ENCODE results near the gene ZXDC. TPM values are rescaled to one million over a fixed set of nuclear protein-coding genes. Genes with fewer than 3 reads are reported as not detected.

Gene ZXDC
- total RNA-seq, 1 experiment from 2014 or later: 28.3 TPM

DNA sequence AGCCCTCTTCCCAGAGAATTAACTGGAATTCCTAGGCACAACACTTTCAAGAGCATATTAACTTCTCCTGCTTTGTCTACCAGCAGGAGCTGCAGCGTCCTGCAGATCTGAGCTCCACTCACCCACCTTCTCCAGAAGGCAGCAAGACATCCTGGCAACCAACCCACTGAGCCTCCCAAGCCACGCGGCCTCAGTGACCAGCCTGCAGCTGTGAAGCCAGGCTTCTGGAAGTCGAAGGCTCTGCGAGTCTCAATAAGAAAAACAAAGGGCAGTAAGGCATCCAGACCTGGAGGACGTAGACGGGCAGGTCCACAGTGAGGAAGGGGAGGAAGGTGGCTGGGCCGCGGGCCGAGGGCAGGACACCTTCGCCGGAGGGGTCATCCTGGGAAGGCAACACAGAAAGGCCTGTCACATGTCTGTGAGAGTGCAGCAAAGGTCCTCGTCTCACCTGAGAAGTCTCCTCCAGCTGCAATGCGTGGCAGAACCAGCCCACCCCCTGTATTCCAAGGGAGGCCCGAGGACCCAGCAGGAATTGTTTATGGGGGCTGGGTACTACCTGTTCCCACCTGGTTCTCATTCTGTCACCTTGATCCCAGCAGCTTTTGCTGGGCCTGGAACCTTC is 36.2 kb downstream of the ZXDC start:
- Histone ChIP-seq H3K56ac (ENCODE audit: insufficient read length, low read depth, low read length) (no peak overlapping the region), H4K8ac (replicated peaks; ENCODE audit: insufficient read length, low read depth, low read length) (no peak overlapping the region), H3K9ac (ENCODE audit: extremely low read depth, insufficient read length, low read length) (no peak overlapping the region), H3K23me2 (ENCODE audit: insufficient read length, low read depth, low read length, poor library complexity, severe bottlenecking) (no peaks in the 10 kb centered on the region), H2BK12ac (ENCODE audit: insufficient read length, low read depth, low read length) (no peak overlapping the region), H3K4me1 (ENCODE audit: insufficient read depth, low read length) (no peaks in the 10 kb centered on the region), H3K23ac (ENCODE audit: insufficient read length, low read depth, low read length) (no peak overlapping the region), H4K20me1 (ENCODE audit: control insufficient read depth, insufficient read depth, insufficient read length) (no peaks in the 10 kb centered on the region), H4K91ac (ENCODE audit: insufficient read length, low read depth, low read length) (no peak overlapping the region), H3K14ac (ENCODE audit: insufficient read depth, low read length) (no peak overlapping the region), H3K79me1 (ENCODE audit: insufficient read depth, low read depth, low read length, poor library complexity, severe bottlenecking) (no peaks in the 10 kb centered on the region), H2BK20ac (ENCODE audit: low read depth, low read length, poor library complexity, severe bottlenecking) (no peak overlapping the region), H3K27ac (ENCODE audit: insufficient read length, low read depth, low read length) (no peak overlapping the region), H3T11ph (ENCODE audit: low read length) (no peak overlapping the region), H2AK5ac (ENCODE audit: insufficient read length, low read length) (no peak overlapping the region), H3K9me3 (ENCODE audit: control insufficient read depth, low read depth, low read length) (no peaks in the 10 kb centered on the region), H2AFZ (ENCODE audit: low read length) (no peak overlapping the region), H2BK15ac (ENCODE audit: low read depth, low read length) (no peak overlapping the region), H3K4ac (ENCODE audit: low read depth, low read length) (no peak overlapping the region), H4K5ac (ENCODE audit: insufficient read length, low read depth, low read length) (no peak overlapping the region), H3K4me2 (ENCODE audit: insufficient read depth, insufficient read length, low read length) (no peak overlapping the region), H3K79me2 (ENCODE audit: insufficient read depth, low read length) (no peaks in the 10 kb centered on the region), H3K27me3 (ENCODE audit: insufficient read depth, low read length) (no peaks in the 10 kb centered on the region), H2BK120ac (ENCODE audit: low read depth, low read length, poor library complexity, severe bottlenecking) (no peak overlapping the region), H2BK5ac (ENCODE audit: insufficient read length, low read length) (no peak overlapping the region), H3K18ac (ENCODE audit: insufficient read length, low read depth, low read length) (no peak overlapping the region)
- Mint-ChIP-seq H3K27ac (peak overlapping the region in 2 of 3 experiments; percentile 78 to 85; a peak in 3 of 7 replicates), H3K36me3 (ENCODE audit: insufficient read depth in 1 of 3, low read depth in 3 of 3) (peaks cover 0 to 34% (median 24%) of the 10 kb centered on the region in 3 experiments; a peak in 5 of 7 replicates), H3K27me3 (ENCODE audit: low read depth) (peaks cover 2% of the 10 kb centered on the region; the same call in 1 of the 2 replicates), H3K4me1 (peaks cover 21 to 34% of the 10 kb centered on the region in 2 experiments), H3K9me3 (no peaks in the 10 kb centered on the region), H3K4me3 (no peak overlapping the region)
- WGBS (ENCODE audit: extremely low coverage, insufficient read length, low lambda C conversion rate): no CpG with 5 or more reads among the region's 15 CpGs
- peak; percentile 25 for DNase-seq
- TF ChIP-seq, protein P1, sequence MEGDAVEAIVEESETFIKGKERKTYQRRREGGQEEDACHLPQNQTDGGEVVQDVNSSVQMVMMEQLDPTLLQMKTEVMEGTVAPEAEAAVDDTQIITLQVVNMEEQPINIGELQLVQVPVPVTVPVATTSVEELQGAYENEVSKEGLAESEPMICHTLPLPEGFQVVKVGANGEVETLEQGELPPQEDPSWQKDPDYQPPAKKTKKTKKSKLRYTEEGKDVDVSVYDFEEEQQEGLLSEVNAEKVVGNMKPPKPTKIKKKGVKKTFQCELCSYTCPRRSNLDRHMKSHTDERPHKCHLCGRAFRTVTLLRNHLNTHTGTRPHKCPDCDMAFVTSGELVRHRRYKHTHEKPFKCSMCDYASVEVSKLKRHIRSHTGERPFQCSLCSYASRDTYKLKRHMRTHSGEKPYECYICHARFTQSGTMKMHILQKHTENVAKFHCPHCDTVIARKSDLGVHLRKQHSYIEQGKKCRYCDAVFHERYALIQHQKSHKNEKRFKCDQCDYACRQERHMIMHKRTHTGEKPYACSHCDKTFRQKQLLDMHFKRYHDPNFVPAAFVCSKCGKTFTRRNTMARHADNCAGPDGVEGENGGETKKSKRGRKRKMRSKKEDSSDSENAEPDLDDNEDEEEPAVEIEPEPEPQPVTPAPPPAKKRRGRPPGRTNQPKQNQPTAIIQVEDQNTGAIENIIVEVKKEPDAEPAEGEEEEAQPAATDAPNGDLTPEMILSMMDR (conservative IDR thresholded peaks at IDR 0.05): no peak
